Measurements from ENCODE around the gene KRTAP12-2.

DNA sequence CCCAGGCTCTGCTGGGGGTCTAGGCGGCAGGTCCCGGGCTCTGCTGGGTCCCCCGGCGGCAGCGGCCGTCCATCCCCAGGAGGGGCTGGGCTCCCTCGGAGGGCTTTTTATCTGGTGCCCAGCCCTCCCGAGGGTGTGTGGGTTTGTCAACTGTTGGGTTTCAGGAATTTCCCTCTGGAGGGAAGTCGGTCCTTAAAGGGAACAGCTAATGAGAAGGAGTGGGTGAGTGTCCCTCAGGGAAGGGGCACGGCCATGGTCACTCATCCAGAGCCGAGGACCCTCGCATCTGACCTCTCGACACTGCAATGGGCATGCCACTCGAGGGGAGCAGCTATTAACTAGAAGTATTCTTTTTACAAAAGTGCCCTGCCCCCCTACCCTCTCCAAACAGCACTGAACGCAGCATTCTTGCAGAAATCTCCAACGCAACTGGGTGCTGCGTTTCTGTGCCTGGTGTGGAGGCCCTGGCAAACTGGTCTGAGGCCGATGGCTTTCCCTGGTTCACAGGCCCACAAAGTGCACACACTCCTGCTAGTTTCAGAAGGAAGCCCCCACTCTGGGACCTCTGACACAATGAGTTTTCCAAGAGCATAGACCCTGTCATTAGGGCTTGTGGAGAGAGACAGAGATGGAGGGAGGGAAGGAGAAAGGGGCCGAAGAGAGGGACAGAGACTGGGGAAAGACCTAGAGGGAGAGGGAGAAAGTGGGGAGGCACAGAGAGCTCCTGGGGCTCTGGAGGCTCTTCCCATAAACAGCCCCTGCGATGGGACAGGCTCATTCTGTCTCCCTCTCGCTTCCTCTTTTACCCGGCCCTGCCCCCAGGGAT is 45.7 kb upstream of the KRTAP12-2 start:
- TF ChIP-seq POU2F2 (IDR thresholded peaks at IDR 0.05; ENCODE audit: low read depth, low read length) = no peak
- TF ChIP-seq POLR2AphosphoS5 (IDR thresholded peaks at IDR 0.05; ENCODE audit: low read depth, low read length) = no peak
- TF ChIP-seq SPI1 (IDR thresholded peaks at IDR 0.05; ENCODE audit: low read depth, low read length) = peak; percentile 8; the same call in 1 of the 2 replicates
- no peak for TF ChIP-seq POLR2A (IDR thresholded peaks at IDR 0.05; ENCODE audit: low read depth, low read length)
- TF ChIP-seq TAF1 (IDR thresholded peaks at IDR 0.05; ENCODE audit: low read depth, low read length) = no peak
